MM.1S (cell line): ENCODE results near the gene NAALADL2.

Experiments
- DNase-seq: peaks from one replicate; pipeline ENCODE4 v3.0.0-alpha.2; 2015
- H2AFZ ChIP-seq: fragments of 300-600 bp; sonication (generic); 2 replicates; pipeline ENCODE4 v1.6.0; 2016; ENCODE audit warnings: antibody characterized with exemption, low read length
- H3F3A ChIP-seq: fragments of 300-600 bp; sonication (generic); 2 replicates; pipeline ENCODE4 v1.6.1; 2016; ENCODE audit warnings: mild to moderate bottlenecking, antibody characterized with exemption, low read length, moderate library complexity, mixed read lengths; ENCODE audit not compliant: insufficient read depth
- H3K27ac ChIP-seq: fragments of 300-600 bp; sonication (generic); 2 replicates; pipeline ENCODE4 v1.5.1; 2016; ENCODE audit warnings: mild to moderate bottlenecking, low read length
- H3K27me3 ChIP-seq: fragments of 300-600 bp; sonication (generic); replicated peaks from 2 replicates; pipeline ENCODE4 v1.6.0; 2016; ENCODE audit warnings: low read length; ENCODE audit not compliant: insufficient read depth
- H3K36me3 ChIP-seq: fragments of 300-600 bp; sonication (generic); replicated peaks from 2 replicates; pipeline ENCODE4 v1.6.1; 2016; ENCODE audit warnings: mild to moderate bottlenecking, low read length, mixed read lengths; ENCODE audit not compliant: insufficient read depth
- H3K4me1 ChIP-seq: fragments of 300-600 bp; sonication (generic); 2 replicates; pipeline ENCODE4 v1.6.1; 2016; ENCODE audit warnings: low read length, mixed read lengths
- H3K4me2 ChIP-seq: fragments of 300-600 bp; sonication (generic); 2 replicates; pipeline ENCODE4 v1.6.0; 2016; ENCODE audit warnings: low read depth, low read length
- H3K4me3 ChIP-seq: fragments of 300-600 bp; sonication (generic); 2 replicates; pipeline ENCODE4 v1.5.1; 2016; ENCODE audit warnings: low read length, mixed read lengths
- H3K79me2 ChIP-seq: fragments of 300-600 bp; sonication (generic); 2 replicates; pipeline ENCODE4 v1.6.1; 2016; ENCODE audit warnings: mixed run types, low read length, mixed read lengths
- H3K9ac ChIP-seq: fragments of 300-600 bp; sonication (generic); 2 replicates; pipeline ENCODE4 v1.6.1; 2016; ENCODE audit warnings: low read length, mixed read lengths
- H3K9me2 ChIP-seq: fragments of 300-600 bp; sonication (generic); replicated peaks from 2 replicates; pipeline ENCODE4 v1.6.1; 2016; ENCODE audit warnings: mild to moderate bottlenecking, low read length, mixed read lengths; ENCODE audit not compliant: insufficient read depth
- H3K9me3 ChIP-seq: fragments of 300-600 bp; sonication (generic); replicated peaks from 2 replicates; pipeline ENCODE4 v1.6.1; 2016; ENCODE audit warnings: mild to moderate bottlenecking, low read length, mixed read lengths; ENCODE audit not compliant: insufficient read depth
- H4K20me1 ChIP-seq: fragments of 300-600 bp; sonication (generic); 2 replicates; pipeline ENCODE4 v1.6.1; 2016; ENCODE audit warnings: mild to moderate bottlenecking, low read length, moderate library complexity, mixed read lengths; ENCODE audit not compliant: insufficient read depth
- EZH2 ChIP-seq: fragments of 300-600 bp; sonication (generic); optimal IDR thresholded peaks from 2 replicates; pipeline ENCODE3; 2017; ENCODE audit warnings: low read depth, mild to moderate bottlenecking, antibody characterized with exemption, low read length, mixed read lengths
- EZH2phosphoT487 ChIP-seq: fragments of 300-600 bp; sonication (generic); IDR thresholded peaks from 2 replicates; pipeline ENCODE4 v1.6.1; 2018; ENCODE audit warnings: antibody characterized with exemption, low read length
- TF ChIP-seq, protein P1 (sequence below): fragments of 300-600 bp; sonication (generic); IDR thresholded peaks from 2 replicates; pipeline ENCODE4 v1.5.1; 2016; ENCODE audit warnings: antibody characterized with exemption, low read length, mixed read lengths

NAALADL2 gene

GRCh38 chr3:175088766-175089380 is 229.7 kb downstream of the NAALADL2 start:
- Histone ChIP-seq H4K20me1 (no peaks in the 10 kb centered on the region), H3K4me1 (no peaks in the 10 kb centered on the region), H3F3A (no peaks in the 10 kb centered on the region), H3K79me2 (no peaks in the 10 kb centered on the region), H3K36me3 (no peaks in the 10 kb centered on the region), H2AFZ (no peak overlapping the region), H3K9me3 (no peaks in the 10 kb centered on the region; the same call in 1 of the 2 replicates), H3K9ac (no peak overlapping the region), H3K4me2 (no peak overlapping the region), H3K4me3 (no peak overlapping the region), H3K9me2 (no peaks in the 10 kb centered on the region), H3K27me3 (no peaks in the 10 kb centered on the region), H3K27ac (no peak overlapping the region)
- TF ChIP-seq, protein P1, sequence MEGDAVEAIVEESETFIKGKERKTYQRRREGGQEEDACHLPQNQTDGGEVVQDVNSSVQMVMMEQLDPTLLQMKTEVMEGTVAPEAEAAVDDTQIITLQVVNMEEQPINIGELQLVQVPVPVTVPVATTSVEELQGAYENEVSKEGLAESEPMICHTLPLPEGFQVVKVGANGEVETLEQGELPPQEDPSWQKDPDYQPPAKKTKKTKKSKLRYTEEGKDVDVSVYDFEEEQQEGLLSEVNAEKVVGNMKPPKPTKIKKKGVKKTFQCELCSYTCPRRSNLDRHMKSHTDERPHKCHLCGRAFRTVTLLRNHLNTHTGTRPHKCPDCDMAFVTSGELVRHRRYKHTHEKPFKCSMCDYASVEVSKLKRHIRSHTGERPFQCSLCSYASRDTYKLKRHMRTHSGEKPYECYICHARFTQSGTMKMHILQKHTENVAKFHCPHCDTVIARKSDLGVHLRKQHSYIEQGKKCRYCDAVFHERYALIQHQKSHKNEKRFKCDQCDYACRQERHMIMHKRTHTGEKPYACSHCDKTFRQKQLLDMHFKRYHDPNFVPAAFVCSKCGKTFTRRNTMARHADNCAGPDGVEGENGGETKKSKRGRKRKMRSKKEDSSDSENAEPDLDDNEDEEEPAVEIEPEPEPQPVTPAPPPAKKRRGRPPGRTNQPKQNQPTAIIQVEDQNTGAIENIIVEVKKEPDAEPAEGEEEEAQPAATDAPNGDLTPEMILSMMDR = no peak
- TF ChIP-seq EZH2 (no peak), EZH2phosphoT487 (no peak)
- no peak for DNase-seq

GRCh38 chr3:175091426-175092114 is 232.4 kb downstream of the NAALADL2 start:
- Histone ChIP-seq H3K27ac (no peak overlapping the region), H3K4me2 (no peak overlapping the region), H2AFZ (no peak overlapping the region), H3F3A (no peaks in the 10 kb centered on the region), H3K9ac (no peak overlapping the region), H4K20me1 (no peaks in the 10 kb centered on the region), H3K27me3 (no peaks in the 10 kb centered on the region), H3K79me2 (no peaks in the 10 kb centered on the region), H3K4me3 (no peak overlapping the region), H3K9me2 (no peaks in the 10 kb centered on the region), H3K36me3 (no peaks in the 10 kb centered on the region), H3K9me3 (no peaks in the 10 kb centered on the region; the same call in 1 of the 2 replicates), H3K4me1 (no peaks in the 10 kb centered on the region)
- DNase-seq = no peak
- TF ChIP-seq, protein P1 = no peak
- TF ChIP-seq EZH2 (no peak), EZH2phosphoT487 (no peak)

GRCh38 chr3:175093748-175094147 is 234.6 kb downstream of the NAALADL2 start:
- Histone ChIP-seq H3F3A (no peaks in the 10 kb centered on the region), H3K9me3 (no peaks in the 10 kb centered on the region), H3K4me2 (no peak overlapping the region), H2AFZ (no peak overlapping the region), H3K27me3 (no peaks in the 10 kb centered on the region), H3K27ac (no peak overlapping the region), H3K4me1 (no peaks in the 10 kb centered on the region), H4K20me1 (no peaks in the 10 kb centered on the region), H3K36me3 (no peaks in the 10 kb centered on the region), H3K9ac (no peak overlapping the region), H3K9me2 (no peaks in the 10 kb centered on the region), H3K4me3 (no peak overlapping the region), H3K79me2 (no peaks in the 10 kb centered on the region)
- no peak for TF ChIP-seq EZH2phosphoT487
- TF ChIP-seq EZH2 = no peak
- TF ChIP-seq, protein P1 = no peak
- DNase-seq = no peak
